Breast epithelium (tissue), 4 donors: ENCODE measurements around the gene PSMD8. TPM values are rescaled to one million over a fixed set of nuclear protein-coding genes. Genes with fewer than 3 reads are reported as not detected.

Experiments
- DNase-seq, 2 donors: peaks; one replicate each; pipeline ENCODE4 v3.0.0-alpha.2; 2019; ENCODE audit warnings: low spot score in 2 of 2
- H3K27ac ChIP-seq, 2 donors: fragments of 200-600 bp; sonication (generic) in 1 of 2; one replicate each; pipeline ENCODE4 v1.5.1; 2016 to 2019; ENCODE audit warnings: mild to moderate bottlenecking in 1 of 2
- H3K27me3 ChIP-seq, 2 donors: fragments of 200-600 bp; sonication (generic) in 1 of 2; one replicate each; pipeline versions ENCODE4 v1.5.1 to v1.6.0; 2017 to 2019; ENCODE audit warnings: control low read depth in 1 of 2, mild to moderate bottlenecking in 1 of 2
- H3K36me3 ChIP-seq: fragments of 200-600 bp; one replicate; pipeline ENCODE4 v1.5.1; 2019
- H3K4me1 ChIP-seq, 2 donors: fragments of 200-600 bp; sonication (generic); one replicate each; pipeline ENCODE4 v1.5.1; 2016 to 2019; ENCODE audit warnings: control low read depth in 1 of 2
- H3K4me3 ChIP-seq, 3 donors: fragments of 200-600 bp; sonication (generic); 1 replicate in 2 of 3; 2 replicates in 1 of 3; pipeline ENCODE4 v1.5.1; 2016 to 2019; ENCODE audit warnings: mild to moderate bottlenecking in 3 of 3, moderate library complexity in 2 of 3
- H3K9me3 ChIP-seq, 2 donors: fragments of 200-600 bp; sonication (generic) in 1 of 2; one replicate each; pipeline ENCODE4 v1.5.1; 2016 to 2019; ENCODE audit warnings: control low read depth in 1 of 2
- CTCF ChIP-seq, 3 donors: fragments of 450-650 bp; IDR thresholded peaks; one replicate each; pipeline ENCODE4 v1.5.1; 2016 to 2017; ENCODE audit warnings: antibody characterized with exemption in 3 of 3, mild to moderate bottlenecking in 3 of 3, moderate library complexity in 3 of 3
- POLR2A ChIP-seq: fragments of 450-650 bp; IDR thresholded peaks from one replicate; pipeline ENCODE4 v1.6.1; 2016; ENCODE audit warnings: antibody characterized with exemption, mild to moderate bottlenecking, moderate library complexity
- POLR2AphosphoS5 ChIP-seq, 3 donors: sonication (generic); formaldehyde crosslinking; IDR thresholded peaks; one replicate each; pipeline ENCODE4 v1.6.1; 2017; ENCODE audit warnings: antibody characterized with exemption in 3 of 3
- intact Hi-C: fragments of 100-400 bp; cut with DNase I; formaldehyde crosslinking; loops from one replicate; pipeline ENCODE4 v1.15.1; 2023; ENCODE audit warnings: low total_unique reads
- total RNA-seq, 3 donors: library from RNA; depleted of rRNA; stranded (reverse); fragments of >200 nt; gene quantifications; one replicate each; pipeline ENCODE4 v1.1.0, GENCODE V29; 2016

The PSMD8 gene
- total RNA-seq, 3 donors from 2014 or later: 203 to 598 (median 218) TPM

- TF ChIP-seq CTCF (IDR thresholded peaks at IDR 0.05) (no peak), POLR2A (no peak), POLR2AphosphoS5 (IDR thresholded peaks at IDR 0.05) (no peak)
- Histone ChIP-seq H3K36me3 (no peaks in the 10 kb centered on the region), H3K27me3 (peaks cover 0 to 50% of the 10 kb centered on the region in 2 donors), H3K4me3 (no peak overlapping the region), H3K9me3 (no peaks in the 10 kb centered on the region), H3K4me1 (no peaks in the 10 kb centered on the region), H3K27ac (no peak overlapping the region)
- intact Hi-C loops: no loop called here
- no peak for DNase-seq
Observed at GRCh38 chr19:38355728-38356725, 18.3 kb upstream of the PSMD8 start.

DNA sequence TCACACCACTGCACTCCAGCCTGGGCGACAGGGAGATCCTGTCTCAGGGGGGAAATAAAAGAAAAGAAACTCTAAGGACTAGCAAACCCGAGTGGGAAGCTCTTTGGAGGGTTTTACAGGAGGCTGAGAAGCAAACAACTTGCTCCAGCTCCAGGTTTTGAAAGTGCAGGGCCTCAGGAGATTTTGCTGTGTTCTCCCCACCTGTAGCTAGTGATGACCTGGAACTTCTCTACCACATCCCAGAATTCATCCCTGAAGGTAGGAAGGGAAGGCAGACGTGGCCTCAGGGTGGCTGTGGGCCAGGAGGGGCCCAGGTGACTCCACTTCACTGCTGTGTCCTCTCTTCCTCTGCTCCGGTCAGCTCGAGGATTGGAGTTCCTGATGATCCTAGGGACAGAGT is 16.3 kb upstream of the PSMD8 start:
- intact Hi-C loops: no loop called here
- TF ChIP-seq POLR2A: no peak
- no peak for TF ChIP-seq CTCF (IDR thresholded peaks at IDR 0.05)
- TF ChIP-seq POLR2AphosphoS5 (IDR thresholded peaks at IDR 0.05): no peak

GRCh38 chr19:38359242-38360021 is 14.9 kb upstream of the PSMD8 start:
- intact Hi-C loops: loop anchor here (5.0 kb wide), 1 partner anchor 1348 kb away; no protein-coding TSS in a partner anchor
- DNase-seq: no peak
- TF ChIP-seq POLR2A (no peak), CTCF (IDR thresholded peaks at IDR 0.05) (no peak), POLR2AphosphoS5 (IDR thresholded peaks at IDR 0.05) (no peak)
- no peaks in the 10 kb centered on the region for H3K9me3 ChIP-seq
- peaks cover 0 to 48% of the 10 kb centered on the region in 2 donors for H3K27me3 ChIP-seq
- H3K36me3 ChIP-seq: no peaks in the 10 kb centered on the region
- no peak overlapping the region for H3K27ac ChIP-seq
- no peak overlapping the region for H3K4me3 ChIP-seq
- H3K4me1 ChIP-seq: no peaks in the 10 kb centered on the region

More for the DNA sequence above, 16.3 kb upstream of the PSMD8 start:
- H3K4me1 ChIP-seq: no peaks in the 10 kb centered on the region
- no peak overlapping the region for H3K27ac ChIP-seq
- H3K36me3 ChIP-seq: no peaks in the 10 kb centered on the region
- H3K27me3 ChIP-seq: peaks cover 0 to 51% of the 10 kb centered on the region in 2 donors
- H3K9me3 ChIP-seq: no peaks in the 10 kb centered on the region
- no peak overlapping the region for H3K4me3 ChIP-seq
- no peak for DNase-seq

DNA sequence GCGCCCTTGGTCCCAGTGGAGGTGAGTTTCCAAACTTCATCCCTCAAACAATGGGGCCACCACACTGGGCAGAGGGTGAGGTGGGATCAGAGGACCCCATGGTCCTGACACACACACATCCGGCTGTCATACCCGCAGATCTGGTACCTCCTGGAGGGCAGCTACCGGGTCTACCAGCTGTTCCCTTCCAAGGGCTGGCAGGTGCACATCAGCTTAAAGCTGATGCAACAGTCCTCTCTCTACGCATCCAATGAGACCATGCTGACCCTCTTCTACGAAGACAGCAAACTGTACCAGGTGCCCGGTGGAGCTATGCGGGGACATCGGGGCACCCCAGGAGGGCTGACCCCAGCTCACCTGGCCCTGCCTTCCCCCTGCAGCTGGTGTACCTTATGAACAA is 14.0 kb upstream of the PSMD8 start:
- peaks cover 0 to 44% of the 10 kb centered on the region in 2 donors for H3K27me3 ChIP-seq

More for the DNA sequence above, 14.0 kb upstream of the PSMD8 start:
- no peak for DNase-seq
- TF ChIP-seq POLR2AphosphoS5 (IDR thresholded peaks at IDR 0.05): no peak
- no peak for TF ChIP-seq POLR2A
- no peak for TF ChIP-seq CTCF (IDR thresholded peaks at IDR 0.05)
- H3K4me1 ChIP-seq: no peaks in the 10 kb centered on the region
- H3K36me3 ChIP-seq: no peaks in the 10 kb centered on the region
- H3K9me3 ChIP-seq: no peaks in the 10 kb centered on the region
- H3K27ac ChIP-seq: no peak overlapping the region
- intact Hi-C loops: loop anchor here (5.0 kb wide), 1 partner anchor 1347 kb away; no protein-coding TSS in a partner anchor
- no peak overlapping the region for H3K4me3 ChIP-seq
